ENCODE measurements around the gene HCN4. TPM values are rescaled to one million over a fixed set of nuclear protein-coding genes. Genes with fewer than 3 reads are reported as not detected.

The HCN4 gene
- total RNA-seq, 4 donors from 2014 or later: under 0.01 to 0.10 TPM; not detected in 2

DNA sequence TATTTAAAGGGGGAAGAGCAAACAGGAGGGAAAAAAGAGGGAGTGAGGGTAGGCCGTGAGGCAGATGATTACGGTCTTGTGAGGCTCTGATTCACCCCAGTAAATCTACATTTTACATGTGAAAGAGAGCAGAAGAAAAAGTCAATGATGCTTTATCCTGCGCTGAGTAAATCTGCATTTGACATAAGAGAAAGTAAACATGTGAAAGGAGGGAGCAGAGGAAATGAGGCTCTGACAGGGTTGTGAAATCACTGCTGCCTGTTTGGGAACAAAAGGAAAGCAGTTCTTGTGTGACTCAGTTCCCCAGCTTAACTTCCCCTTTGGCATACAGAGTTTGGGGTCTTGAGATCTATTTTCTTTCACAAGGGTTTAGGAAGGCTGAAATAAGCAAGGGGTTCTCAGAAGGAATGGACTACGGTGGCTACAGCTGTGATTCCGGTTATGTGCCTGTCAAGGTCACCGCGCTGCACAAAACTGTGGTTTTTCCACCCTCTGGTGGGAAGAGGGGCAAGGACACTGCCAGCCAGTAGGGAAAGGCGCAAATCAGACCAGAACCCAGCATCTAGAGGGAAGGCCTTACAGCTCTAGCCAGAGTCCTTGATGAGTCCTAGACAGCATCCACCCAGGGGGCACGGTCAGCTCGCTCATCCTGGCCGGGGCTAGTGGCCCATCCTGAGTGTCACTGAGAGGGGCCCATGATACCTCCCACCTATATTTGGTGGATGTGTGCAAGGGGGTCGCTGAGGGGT, 18.9 kb upstream of the HCN4 start:
- Histone ChIP-seq H3K4me3 (replicated peaks in 1 of 3) (no peak overlapping the region), H3K27me3 (no peaks in the 10 kb centered on the region), H3K9me3 (no peaks in the 10 kb centered on the region), H3K4me1 (no peaks in the 10 kb centered on the region), H3K27ac (no peak overlapping the region), H3K36me3 (no peaks in the 10 kb centered on the region)
- intact Hi-C loops (cut with DNase I): no loop called here
- TF ChIP-seq POLR2A (IDR thresholded peaks at IDR 0.05): no peak
- TF ChIP-seq, protein P1, sequence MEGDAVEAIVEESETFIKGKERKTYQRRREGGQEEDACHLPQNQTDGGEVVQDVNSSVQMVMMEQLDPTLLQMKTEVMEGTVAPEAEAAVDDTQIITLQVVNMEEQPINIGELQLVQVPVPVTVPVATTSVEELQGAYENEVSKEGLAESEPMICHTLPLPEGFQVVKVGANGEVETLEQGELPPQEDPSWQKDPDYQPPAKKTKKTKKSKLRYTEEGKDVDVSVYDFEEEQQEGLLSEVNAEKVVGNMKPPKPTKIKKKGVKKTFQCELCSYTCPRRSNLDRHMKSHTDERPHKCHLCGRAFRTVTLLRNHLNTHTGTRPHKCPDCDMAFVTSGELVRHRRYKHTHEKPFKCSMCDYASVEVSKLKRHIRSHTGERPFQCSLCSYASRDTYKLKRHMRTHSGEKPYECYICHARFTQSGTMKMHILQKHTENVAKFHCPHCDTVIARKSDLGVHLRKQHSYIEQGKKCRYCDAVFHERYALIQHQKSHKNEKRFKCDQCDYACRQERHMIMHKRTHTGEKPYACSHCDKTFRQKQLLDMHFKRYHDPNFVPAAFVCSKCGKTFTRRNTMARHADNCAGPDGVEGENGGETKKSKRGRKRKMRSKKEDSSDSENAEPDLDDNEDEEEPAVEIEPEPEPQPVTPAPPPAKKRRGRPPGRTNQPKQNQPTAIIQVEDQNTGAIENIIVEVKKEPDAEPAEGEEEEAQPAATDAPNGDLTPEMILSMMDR (IDR thresholded peaks at IDR 0.05): no peak
- WGBS, 2 donors: 80 to 83% methylated on average over 8 to 10 of the region's 12 CpGs
- no peak for DNase-seq

DNA sequence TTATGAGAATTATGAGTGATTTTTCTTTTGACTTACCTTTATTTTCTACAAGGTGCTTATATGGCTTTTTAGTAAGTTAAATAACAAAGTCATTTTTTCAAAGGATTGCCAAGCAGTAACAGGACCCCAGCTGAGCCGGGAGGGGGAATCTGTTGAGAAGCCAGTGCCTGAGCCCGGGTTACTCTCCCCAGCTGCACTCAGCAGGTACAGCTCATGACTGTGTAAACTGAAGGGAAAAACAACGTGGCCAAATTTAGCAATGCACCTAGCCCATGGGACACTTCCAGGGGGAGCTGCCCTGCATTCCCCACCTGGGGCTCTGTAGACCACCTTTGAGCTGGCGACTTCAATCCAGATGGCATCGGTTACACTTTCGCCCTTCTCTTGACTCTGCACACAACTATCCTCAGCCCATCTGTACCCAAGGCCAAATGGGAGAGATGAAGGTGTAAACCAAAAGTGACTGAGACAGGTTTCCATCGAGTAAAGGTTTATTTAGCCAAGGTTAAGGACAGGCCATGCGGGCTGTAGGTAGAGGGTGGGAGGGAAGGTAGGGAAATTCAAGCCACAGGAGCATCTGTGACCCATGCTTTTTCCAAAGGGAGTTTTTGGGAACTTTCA, 18.2 kb upstream of the HCN4 start:
- no peak for DNase-seq
- intact Hi-C loops (cut with DNase I): no loop called here
- Histone ChIP-seq H3K4me1 (no peaks in the 10 kb centered on the region), H3K27ac (no peak overlapping the region), H3K27me3 (no peaks in the 10 kb centered on the region), H3K36me3 (no peaks in the 10 kb centered on the region), H3K9me3 (no peaks in the 10 kb centered on the region), H3K4me3 (replicated peaks in 1 of 3) (no peak overlapping the region)
- TF ChIP-seq, protein P1 (IDR thresholded peaks at IDR 0.05): no peak
- TF ChIP-seq POLR2A (IDR thresholded peaks at IDR 0.05): no peak
- WGBS, 2 donors: 53 to 60% methylated on average over 8 of the region's 8 CpGs

DNA sequence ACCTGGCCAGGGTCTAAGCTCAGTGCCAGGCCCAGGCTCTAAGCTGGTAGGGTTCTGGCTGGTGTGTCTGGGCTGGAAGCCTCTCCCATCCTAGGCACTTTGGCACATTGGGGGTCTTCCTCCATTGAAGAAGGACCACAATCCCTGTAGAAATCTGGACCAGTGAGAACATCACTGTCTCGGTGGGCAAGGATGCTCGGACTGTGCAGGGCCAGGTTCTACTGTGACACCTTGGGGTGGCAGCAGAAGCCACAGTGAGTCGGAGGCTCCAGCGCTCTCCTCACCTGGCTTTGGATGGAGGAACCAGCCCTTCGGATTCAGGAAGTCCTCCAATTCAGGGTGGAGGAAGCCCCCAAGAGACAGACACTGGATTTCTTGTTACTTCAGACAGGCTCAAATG, 17.5 kb upstream of the HCN4 start:
- H3K27ac ChIP-seq: no peak overlapping the region
- H3K36me3 ChIP-seq: no peaks in the 10 kb centered on the region
- intact Hi-C loops (cut with DNase I): no loop called here
- no peak for DNase-seq
- H3K4me3 ChIP-seq (replicated peaks in 1 of 3): no peak overlapping the region
- H3K27me3 ChIP-seq: no peaks in the 10 kb centered on the region
- H3K9me3 ChIP-seq: no peaks in the 10 kb centered on the region
- no peaks in the 10 kb centered on the region for H3K4me1 ChIP-seq
- TF ChIP-seq, protein P1 (IDR thresholded peaks at IDR 0.05): no peak
- no peak for TF ChIP-seq POLR2A (IDR thresholded peaks at IDR 0.05)
- WGBS, 2 donors: 72 to 89% methylated on average over 5 of the region's 5 CpGs

DNA sequence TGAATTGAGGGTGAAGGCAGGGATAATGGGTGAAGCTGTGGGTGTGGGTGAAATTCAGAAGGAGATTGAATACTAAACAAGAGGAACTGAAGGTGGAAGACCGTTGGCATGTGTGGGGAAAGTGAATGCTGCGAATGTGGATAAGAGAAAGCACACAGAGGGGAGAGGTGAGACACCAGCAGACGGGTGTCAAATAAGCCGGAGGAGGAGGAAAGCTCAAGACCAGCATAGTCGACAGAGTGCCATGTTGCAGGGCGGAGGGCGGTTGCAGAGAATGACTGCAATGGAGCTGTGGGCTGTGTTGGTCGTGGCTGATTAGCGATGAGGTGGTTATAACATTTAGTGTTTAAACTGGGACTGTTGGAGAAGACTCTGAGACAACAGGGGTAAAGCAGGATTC, 16.4 kb upstream of the HCN4 start:
- TF ChIP-seq, protein P1 (IDR thresholded peaks at IDR 0.05): no peak
- TF ChIP-seq POLR2A (IDR thresholded peaks at IDR 0.05): no peak
- 83 to 85% methylated on average over 9 of the region's 9 CpGs for WGBS, 2 donors
- intact Hi-C loops (cut with DNase I): no loop called here

More for the DNA sequence above, 16.4 kb upstream of the HCN4 start:
- no peaks in the 10 kb centered on the region for H3K36me3 ChIP-seq
- H3K9me3 ChIP-seq: no peaks in the 10 kb centered on the region
- no peak overlapping the region for H3K4me3 ChIP-seq (replicated peaks in 1 of 3)
- DNase-seq: no peak
- no peaks in the 10 kb centered on the region for H3K27me3 ChIP-seq
- H3K27ac ChIP-seq: no peak overlapping the region
- H3K4me1 ChIP-seq: no peaks in the 10 kb centered on the region

Data from thyroid gland (tissue), 4 donors.